ENCODE measurements around the gene FASTK.

FASTK gene

DNA sequence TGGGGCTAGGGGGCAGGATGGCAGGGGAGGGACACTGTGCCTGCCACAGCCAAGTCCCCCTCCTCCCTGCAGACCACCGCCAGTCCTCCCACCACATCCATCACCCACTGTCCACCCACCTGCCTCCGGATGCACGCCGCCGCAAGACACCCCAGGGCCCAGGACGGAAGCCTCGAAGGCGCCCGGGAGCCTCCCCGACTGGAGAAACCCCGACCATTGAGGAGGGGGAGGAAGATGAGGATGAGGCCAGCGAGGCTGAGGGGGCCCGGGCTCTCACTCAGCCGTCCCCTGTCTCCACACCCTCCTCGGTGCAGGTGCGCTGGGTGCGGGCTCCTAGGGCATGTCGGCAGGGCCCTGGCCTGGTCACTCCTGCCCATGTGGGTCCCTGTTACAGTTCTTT is 16.2 kb downstream of the FASTK start:
- DNase-seq (ENCODE audit: low read depth in 2 of 2) = no peak

DNA sequence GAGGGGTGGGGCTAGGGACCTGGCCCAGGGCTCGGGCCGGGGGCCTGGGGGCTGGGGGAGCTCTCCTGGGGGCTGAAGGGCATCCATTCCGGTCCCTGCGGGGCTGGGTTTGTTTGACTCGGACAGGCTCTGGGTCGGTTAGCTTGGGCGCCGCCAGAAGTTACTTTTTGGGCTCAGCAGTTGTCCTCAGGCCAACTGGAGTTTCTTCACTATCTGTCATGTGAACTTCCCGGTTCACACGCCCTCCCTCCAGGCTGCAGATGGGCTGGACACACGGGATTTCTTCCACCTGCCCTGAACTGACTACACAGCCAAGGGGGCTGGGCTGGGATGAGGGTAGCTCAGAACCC is 17.4 kb downstream of the FASTK start:
- DNase-seq (ENCODE audit: low read depth in 2 of 2) = no peak

DNA sequence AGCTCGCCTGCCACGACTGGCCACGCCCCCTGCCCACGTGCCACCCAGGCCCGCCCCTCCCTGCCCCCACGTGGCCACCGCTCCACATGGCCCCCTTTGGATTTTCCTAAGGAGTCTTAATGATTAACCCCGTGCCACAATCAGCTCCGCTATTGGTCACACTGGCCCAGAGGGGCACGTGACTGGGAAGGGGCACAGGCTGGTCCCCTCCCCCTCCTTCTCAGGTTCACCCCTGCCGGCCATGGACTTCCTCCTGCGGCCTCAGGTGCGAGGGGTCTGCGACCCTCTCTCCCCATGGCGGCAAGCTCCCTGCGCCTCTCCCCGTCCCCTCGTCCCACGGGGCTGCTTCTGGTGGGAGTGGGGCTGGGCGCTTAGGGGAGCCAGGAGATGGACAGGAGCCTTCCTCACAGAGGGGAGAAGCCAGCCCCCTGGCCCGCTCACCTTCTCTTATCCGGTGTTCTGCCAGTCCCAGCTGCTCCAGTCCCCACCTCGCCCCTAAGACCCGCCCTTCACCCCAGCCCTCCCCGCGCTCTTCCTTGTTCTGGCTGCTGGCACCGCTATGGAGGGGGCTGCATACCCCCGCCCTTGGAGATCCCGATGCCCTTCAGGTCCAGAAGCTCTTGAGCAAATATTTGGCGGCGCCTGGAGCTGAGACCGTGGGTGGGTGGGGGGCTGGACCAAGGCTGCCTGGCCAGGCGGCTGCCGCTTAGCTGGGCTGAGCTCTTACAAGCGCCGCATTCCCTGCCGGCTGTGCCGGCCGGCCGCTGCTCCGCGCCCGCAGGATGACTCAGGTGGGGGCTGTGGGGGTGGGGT is 18.0 kb downstream of the FASTK start:
- DNase-seq (ENCODE audit: low read depth in 2 of 2) = no peak

DNA sequence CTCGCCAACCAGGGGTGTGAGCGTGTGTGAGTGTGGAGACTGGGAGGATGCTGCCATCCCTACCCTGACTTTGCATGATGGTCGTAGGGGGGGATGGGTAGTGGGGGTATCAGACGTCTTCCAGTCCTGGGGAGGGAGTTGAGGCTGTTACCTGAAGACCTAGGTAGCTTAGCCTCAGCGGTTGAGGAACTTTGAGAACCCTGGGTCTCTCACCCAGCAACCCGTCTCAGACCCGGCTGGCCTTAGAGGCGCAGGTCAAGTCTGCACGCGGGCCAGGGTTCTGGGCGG is 18.6 kb downstream of the FASTK start:
- no peak for DNase-seq (ENCODE audit: low read depth in 2 of 2)

DNA sequence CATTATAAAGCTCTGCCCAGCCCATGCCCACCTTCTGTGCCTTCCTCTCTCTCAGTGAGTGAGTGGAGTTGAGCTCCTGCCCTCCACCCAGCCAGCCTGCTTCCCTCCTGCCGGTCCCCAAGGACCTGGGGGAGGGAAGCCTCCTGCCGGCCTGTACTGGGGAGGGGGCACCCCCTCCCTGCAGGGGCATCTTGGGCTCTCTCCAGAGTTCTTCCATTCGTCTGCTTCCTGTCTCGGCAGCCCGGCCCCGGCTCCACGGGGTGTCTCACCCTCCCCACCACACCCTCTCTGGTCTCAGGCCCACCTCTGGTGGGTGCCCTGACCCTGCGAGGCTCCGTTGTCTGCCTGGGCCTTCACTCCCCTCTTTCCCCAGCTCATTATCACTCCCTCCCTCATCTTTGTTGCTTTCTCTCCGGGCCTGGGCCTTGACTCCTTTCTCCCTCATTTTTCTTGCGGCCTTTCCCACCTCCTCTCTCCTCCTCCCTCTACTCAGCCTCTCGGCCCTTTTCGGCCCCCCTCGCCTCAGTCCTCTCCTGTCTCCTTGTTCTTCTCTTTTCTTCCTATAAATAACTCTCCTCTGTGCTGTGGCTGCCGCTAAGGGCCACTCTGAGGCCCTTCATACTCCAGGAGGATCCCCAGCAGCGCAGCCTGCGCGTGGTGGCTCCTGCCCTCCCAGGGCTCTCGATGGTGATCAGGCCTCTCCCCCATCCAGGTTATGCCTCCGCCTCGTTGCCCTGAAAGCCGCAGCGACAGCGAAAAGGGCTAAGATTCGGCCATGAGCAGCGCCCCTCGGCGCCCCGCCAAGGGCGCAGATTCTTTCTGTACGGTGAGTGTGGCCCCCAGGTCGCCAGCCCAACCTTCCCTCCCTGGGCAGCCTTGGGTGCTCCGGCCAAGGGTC is 19.1 kb downstream of the FASTK start:
- DNase-seq (ENCODE audit: low read depth in 2 of 2) = no peak

DNA sequence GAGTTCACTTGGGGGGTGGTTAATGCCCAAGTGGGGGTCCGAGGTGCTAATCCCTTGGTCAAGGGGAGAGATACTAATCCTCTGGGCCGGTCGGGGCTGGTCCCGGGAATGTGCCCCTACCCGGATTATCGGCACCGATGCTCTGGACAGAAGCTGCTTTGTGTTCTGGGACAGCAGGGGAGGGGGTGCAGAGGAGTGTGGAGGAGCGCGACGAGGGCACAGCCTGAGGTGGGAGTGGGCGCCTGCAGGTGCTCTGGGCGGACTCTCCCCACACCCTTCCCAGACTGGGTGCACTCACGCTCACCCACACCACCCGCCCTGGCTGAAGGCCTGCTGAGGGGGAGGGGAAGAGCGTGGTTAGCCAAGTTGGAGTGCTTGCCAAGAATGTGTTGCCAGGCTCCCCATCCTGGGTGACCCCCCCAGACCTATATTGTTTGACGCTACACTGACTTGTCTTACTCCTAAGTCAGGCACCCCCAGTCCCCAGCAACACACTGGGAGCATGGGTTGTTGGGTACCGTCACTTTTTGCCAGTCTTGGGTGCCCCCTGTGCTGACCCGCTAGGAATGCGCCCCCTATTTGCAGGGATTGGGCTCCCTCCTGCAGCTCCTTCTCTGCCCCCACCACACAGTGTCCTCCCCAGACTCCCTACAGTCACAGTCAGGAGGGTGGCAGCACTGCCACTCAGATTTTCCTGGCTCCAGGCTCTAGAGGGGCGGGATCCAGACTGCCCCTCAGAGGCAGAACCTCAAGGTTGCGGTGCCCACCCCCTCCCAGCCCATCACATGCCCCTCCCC is 20.0 kb downstream of the FASTK start:
- DNase-seq (ENCODE audit: low read depth in 2 of 2) = no peak

DNA sequence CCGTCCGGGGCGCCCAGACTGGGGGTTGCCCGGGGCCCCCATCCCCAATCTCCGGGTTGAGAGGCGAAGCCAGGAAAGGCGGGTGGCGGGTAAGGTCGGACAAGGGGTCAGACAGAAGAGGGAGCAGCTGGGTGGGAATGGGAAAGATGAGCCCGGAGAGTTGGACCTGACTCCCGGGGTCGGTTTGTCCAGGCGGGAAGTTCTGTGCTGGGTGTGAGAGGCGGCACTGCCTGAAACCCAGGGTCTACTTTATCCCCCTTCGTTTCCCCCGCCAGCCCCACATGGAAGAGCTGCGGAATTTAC is 20.5 kb downstream of the FASTK start:
- DNase-seq (ENCODE audit: low read depth in 2 of 2) = no peak

DNA sequence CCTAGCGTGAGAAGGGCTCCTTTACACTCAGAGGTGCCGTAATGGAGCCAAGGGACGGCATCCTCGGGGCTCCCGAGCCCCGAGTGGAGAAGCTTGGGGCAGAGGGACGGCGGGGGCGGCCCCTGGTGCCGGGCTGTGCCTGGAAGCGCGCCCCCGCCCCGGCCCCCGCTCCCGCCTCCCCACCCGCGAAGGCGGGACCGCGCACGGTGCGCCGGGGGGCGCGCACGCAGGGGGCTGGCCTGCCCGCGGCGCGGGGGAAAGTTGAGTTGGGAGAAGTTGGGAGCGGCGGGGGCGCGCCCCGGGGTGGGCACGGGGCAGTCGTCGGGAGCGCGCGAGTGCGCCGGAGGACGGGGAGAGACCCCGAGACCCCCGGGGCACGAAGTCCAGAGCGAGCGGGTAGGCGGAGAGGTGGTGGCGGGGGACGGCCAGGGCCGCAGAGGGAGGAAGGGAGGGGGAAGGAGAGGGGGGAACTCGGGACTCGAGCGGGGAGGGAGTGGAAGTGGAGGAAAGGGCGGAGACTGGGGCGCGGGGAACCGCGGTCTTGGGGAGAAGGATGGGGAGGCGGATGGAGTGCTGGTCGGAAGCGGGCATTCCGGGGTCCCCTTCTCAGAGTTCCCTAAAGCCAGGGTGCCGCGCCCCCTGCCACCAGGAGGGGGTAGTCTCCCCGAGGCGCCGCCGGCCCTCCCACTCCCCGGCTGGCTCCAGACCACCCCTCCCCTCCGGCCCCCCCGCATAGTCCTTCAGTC is 21.1 kb downstream of the FASTK start, which contains the start of gene SLC4A2:
Gene SLC4A2 (plus strand): TSS at position 223 of the 746 bp plus-strand sequence. CDS start 2,399 bp downstream, outside the sequence.
- DNase-seq (ENCODE audit: low read depth in 2 of 2) = peak in 1 of 2 donors; percentile 53

DNA sequence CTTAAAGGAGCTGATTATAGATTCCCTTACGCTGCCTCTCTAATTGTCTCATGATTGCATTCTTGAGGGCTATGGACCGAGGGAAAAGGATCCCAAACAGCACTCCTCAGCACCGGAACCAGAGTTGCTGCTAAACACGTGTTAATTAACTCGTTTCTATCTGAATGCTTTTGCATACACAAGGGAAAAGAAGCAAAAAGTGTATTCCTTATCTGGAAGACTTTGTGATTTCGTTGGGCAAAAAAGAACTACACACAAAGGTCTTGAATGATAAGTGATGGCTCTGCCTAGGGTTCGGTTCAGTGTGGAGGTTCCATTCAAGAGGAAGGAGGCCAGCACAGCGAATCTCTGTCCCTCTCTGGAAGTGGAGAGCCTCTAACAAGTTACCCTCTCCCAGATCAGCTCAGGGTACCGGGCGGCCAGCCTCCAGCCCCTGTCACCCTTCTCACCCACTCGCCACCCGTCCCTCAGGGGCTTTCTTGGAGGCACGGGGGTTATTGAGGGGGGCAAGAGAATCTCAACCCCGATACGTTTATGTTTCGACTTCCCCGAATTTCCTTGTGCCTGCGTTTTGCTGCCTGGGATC is 21.7 kb downstream of the FASTK start:
- DNase-seq (ENCODE audit: low read depth in 2 of 2) = no peak

DNA sequence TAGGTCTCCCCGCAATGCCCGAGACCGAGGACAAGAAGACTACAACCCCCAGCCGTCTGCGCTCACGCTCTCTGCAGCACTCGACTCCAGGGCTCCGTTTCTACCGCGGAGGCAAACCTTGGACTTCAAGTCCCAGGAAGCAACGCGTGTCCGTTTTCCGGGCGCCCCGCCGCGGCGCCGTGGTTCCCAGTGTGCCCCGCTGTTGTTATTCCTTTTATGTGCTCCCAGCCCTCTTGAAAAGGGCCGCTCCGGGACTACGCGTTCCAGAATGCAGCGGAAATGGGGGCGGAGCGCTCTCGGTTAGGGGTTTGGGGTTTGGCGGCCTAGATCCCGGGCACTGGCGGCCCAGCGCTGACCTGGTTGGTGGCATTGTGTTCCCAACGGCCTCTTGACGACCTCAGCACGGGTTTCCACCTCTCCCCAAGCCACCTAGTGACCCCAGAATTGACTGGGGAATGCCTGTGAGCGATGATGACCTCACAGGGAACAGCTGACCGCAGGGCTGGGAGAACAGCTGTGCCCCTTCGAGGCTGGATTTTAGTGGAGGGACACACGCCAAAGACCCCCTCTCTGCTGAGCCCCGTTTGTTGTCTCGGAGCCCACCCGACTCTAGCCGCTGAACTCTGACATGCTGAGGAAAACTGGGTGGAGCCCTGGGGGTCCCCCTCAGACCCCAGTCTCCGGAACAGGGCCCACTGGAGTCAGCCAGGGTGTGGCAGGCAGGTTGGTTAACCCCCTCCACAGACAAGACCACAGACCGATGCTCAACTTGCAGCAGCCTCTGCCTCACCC is 22.4 kb downstream of the FASTK start:
- peak; percentile 87 to 93 for DNase-seq (ENCODE audit: low read depth in 2 of 2)

DNA sequence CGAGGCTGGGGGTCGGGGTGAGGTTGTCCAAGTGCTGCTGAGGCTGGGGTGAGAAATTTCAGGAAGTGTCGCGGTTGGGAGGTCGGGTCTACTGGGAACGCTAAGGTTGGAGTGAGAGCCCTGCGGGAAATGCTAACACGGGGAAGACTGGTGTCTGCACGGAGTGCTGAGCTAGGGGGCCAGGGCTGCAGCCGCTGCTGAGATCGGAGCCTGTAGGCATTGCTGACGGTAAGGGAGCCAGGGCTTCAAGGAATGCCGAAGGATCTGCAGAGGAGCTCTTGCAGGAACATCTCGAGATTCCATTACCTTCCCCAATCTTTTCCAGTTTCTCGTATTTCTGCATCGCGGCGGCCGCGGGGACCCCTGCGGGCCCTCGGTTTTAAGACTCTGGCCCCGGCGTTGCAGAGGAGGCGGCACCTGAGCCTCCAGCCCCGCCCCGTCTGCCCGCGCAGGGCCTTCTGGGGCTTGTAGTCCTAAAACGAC is 23.1 kb downstream of the FASTK start, which contains the start of gene CDK5:
Gene CDK5 (minus strand): TSS at position 392 of the 483 bp plus-strand sequence. CDS start 49 bp downstream, at position 343.
- no peak for DNase-seq (ENCODE audit: low read depth in 2 of 2)

DNA sequence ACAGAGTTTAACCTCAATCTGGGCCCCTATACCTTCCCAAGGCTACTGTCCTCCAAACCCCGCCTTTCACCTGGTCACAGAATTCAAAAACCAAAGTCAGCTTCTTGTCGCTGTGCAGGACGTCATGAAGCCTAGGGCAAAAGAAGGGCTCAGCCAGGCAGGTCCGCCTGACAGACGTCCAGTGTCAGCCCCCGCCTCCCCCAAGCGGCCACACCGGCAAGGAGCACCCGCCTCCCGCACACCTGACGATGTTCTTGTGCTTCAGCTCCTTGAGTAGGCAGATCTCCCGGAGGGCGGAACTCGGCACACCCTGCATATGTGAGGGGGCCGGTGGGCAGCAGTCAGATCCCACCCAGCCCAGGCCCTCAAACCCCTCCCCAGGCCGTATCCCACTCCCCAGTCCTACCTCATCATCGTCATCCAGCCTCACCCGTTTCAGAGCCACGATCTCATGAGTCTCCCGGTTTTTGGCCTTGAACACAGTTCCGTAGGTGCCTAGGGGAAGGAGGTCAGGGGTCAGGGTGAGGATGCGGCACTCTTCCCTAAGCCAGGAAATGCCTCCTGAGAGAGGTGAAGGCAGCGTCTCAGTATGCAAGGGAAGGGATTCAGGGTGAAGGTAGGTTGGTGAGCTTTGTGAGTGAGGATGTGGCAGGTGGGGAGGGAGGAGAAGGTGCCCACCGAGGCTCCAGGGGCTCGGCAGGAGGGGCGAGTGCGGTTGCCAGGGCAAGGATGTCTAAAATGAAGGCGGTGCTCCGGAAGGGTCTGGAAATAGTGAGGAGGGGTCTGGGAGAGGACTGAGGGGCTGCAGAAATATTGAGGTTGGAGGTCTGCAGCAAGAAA is 23.7 kb downstream of the FASTK start:
- DNase-seq (ENCODE audit: low read depth in 2 of 2) = no peak

DNA sequence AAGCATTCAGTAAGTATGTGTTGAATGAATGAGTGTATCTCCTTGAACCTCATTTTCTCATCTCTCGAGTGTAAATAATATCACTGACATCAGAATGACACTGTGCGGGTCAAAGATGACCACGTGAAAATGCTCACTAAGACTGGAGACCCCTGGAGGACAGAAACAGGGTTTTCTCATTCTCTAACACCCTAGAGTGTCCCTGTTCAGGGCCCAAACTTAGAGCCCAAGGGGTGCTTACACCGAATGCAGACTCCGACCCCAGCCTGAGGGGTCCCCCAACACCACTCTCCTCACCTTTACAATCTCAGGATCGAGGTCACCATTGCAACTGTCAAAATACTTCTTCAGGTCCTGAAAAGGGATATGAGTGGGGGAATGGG is 24.3 kb downstream of the FASTK start:
- DNase-seq (ENCODE audit: low read depth in 2 of 2) = no peak

DNA sequence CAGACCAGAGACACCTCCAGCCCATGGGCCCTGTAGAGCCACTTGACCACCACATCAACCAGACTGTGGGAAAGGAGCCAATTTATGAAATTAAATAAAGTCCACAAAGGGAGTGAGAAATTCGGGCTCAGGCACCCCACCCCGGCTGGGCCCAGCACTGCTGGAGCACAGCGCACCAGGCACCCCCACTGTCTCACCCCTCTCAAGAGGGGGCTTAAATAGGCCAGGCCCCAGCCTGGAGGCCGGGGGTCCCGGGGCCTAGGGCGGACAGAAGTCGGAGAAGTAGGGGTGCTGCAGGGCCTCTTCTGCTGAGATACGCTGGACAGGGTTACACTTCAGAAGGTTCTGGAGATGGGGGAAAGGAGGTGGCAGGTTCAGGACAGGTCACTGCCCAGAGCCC is 26.9 kb downstream of the FASTK start:
- DNase-seq (ENCODE audit: low read depth in 2 of 2) = no peak

DNA sequence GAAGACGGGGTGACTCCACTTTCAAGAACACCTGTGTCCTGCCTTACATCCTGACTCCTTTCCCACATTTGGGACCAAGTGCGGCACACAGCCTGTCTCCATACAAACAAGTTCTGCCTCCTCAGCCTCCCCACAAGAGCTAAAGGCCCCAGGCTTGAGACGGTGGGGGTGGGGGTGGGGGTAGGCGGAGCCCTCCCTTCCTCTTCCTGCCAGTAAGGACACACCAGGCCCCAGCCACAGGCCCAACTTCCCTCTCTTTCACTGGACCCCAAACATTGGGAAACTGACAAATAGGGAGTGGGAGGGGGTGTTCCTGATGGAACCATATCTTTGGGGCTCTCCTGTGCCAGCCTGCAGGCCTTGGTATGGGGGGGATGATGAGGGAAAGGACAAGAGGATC is 27.5 kb downstream of the FASTK start:
- DNase-seq (ENCODE audit: low read depth in 2 of 2) = no peak

DNA sequence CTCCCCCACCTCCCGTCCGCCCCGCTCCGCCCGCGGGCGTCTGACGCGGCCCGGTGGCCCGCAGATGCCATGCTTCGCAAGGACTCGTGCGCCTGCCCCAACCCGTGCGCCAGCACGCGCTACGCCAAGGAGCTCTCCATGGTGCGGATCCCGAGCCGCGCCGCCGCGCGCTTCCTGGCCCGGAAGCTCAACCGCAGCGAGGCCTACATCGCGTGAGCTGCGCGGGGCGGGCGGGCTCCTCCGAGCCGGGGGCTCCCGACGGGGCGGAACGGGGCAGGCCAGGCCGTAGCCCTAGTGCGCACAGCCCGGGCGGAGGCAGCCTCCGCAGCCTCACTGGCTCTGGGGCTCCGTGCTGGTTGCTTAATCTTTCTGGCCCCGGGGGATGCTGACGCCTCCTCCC is 29.5 kb downstream of the FASTK start:
- DNase-seq (ENCODE audit: low read depth in 2 of 2) = no peak

DNA sequence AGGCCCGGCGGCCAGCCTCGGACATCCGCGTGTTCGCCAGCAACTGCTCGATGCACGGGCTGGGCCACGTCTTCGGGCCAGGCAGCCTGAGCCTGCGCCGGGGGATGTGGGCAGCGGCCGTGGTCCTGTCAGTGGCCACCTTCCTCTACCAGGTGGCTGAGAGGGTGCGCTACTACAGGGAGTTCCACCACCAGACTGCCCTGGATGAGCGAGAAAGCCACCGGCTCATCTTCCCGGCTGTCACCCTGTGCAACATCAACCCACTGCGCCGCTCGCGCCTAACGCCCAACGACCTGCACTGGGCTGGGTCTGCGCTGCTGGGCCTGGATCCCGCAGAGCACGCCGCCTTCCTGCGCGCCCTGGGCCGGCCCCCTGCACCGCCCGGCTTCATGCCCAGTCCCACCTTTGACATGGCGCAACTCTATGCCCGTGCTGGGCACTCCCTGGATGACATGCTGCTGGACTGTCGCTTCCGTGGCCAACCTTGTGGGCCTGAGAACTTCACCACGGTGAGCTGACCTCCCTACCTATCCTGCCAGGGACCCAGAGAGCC is 31.6 kb downstream of the FASTK start:
- no peak for DNase-seq (ENCODE audit: low read depth in 2 of 2)

DNA sequence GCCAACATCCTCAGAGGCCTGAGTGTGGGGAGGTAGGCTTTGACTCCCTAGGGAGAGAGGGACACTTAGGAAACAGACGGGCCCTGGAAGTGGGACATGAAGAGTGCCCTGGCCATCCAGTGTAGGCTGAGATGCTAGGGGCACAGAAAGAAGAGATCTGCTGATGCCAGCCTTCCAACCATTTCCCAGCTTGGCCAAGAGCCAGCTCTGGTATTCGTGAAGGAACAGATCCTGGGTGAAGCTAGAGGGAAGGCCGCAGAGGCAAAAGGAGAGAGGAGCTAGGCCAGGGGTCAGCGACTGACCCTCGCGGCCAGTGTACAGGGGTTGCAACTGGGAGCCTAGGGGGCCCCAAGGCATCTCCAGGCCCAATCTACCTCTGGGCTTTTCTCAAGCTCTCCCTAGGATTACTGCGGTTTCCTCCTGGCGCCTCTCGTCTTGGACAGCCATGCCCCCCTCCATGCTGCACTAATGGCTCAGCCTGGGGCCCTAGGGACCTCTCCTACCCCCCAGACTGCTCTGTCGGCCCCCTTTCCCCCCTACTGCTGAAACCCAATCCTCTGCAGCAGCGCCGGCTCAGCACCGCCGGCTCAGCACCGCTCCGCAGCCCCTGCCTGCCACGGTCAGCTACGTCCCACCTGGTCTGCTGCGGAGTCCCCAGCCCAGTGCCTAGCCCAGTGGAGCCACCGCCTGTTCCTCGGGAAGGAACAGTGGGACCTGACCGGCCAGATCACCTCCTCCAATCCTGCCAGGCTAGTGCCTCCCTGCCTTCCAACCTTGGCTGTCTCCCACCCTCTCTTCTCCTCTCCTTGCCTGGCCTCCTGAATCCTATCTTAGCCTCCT is 32.4 kb downstream of the FASTK start, which contains the start of gene ASIC3:
Gene ASIC3 (plus strand): TSS at position 556 of the 840 bp plus-strand sequence. CDS start 355 bp downstream, outside the sequence.
- DNase-seq (ENCODE audit: low read depth in 2 of 2) = no peak

All from stimulated activated CD4-positive, alpha-beta T cell treated with anti-CD3 and anti-CD28 coated beads, Interleukin-1b, Interleukin-23, amount 100 ng/mL, for 1 hour (primary cell).